GM12864 (cell line): Measurements from ENCODE around the gene ZNF532.
A peak's percentile ranks its signal among the peaks of the same experiment; 100 is the strongest.

Source experiments
- DNase-seq: peaks from one replicate; pipeline ENCODE4 v3.0.0-alpha.2; 2011; ENCODE audit warnings: low read depth
- H3K4me3 ChIP-seq: 2 replicates; pipeline ENCODE4 v1.5.1; 2011; ENCODE audit warnings: mild to moderate bottlenecking, low read depth, low read length, control low read depth
- TF ChIP-seq, protein P1 (sequence below): IDR thresholded peaks from 2 replicates; pipeline ENCODE4 v1.5.1; 2011; ENCODE audit warnings: low read depth, mild to moderate bottlenecking, moderate library complexity, low read length, control low read depth, inconsistent platforms; ENCODE audit errors: missing control alignments

The ZNF532 gene

GRCh38 chr18:58989184-58989759, 124.6 kb downstream of the ZNF532 start:
- TF ChIP-seq, protein P1, sequence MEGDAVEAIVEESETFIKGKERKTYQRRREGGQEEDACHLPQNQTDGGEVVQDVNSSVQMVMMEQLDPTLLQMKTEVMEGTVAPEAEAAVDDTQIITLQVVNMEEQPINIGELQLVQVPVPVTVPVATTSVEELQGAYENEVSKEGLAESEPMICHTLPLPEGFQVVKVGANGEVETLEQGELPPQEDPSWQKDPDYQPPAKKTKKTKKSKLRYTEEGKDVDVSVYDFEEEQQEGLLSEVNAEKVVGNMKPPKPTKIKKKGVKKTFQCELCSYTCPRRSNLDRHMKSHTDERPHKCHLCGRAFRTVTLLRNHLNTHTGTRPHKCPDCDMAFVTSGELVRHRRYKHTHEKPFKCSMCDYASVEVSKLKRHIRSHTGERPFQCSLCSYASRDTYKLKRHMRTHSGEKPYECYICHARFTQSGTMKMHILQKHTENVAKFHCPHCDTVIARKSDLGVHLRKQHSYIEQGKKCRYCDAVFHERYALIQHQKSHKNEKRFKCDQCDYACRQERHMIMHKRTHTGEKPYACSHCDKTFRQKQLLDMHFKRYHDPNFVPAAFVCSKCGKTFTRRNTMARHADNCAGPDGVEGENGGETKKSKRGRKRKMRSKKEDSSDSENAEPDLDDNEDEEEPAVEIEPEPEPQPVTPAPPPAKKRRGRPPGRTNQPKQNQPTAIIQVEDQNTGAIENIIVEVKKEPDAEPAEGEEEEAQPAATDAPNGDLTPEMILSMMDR = no peak
- no peak overlapping the region for H3K4me3 ChIP-seq
- no peak for DNase-seq

- DNase-seq = no peak
- H3K4me3 ChIP-seq = no peak overlapping the region
- TF ChIP-seq, protein P1 = no peak
These were observed 126.0 kb downstream of the ZNF532 start for GRCh38 chr18:58990720-58991119.

DNA sequence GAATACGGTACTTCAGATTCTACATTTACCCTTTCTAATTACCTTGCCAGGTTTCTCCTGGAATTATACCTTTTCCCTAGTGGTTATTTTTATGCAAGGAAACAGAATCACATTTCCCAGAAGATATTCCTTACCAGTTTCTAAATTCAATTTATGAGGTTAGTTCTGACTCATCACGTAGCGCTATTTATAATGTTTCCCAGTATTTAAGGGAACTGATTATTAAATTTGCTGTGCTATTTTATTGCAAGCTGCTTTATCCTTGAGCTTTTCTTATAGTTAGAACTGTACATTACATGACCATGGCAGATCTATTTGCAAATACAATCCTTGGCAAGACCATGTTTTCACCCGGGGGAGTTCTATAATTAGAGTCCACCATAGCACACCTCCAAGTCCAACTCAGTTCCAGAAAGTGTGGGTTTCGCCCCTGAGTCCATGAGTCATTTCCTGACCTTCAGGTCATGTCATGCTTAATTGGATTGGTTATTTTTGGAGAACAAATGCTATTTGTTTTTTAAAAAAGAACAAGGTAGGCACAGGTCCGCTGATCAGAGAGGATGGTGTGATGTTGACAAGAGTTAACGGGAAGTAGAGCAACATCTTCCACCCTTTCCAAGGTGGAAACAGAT, 126.6 kb downstream of the ZNF532 start:
- H3K4me3 ChIP-seq = no peak overlapping the region
- TF ChIP-seq, protein P1 = no peak
- peak; percentile 85 for DNase-seq

GRCh38 chr18:58992301-58993231, 127.9 kb downstream of the ZNF532 start:
- TF ChIP-seq, protein P1 = no peak
- DNase-seq = no peak
- no peak overlapping the region for H3K4me3 ChIP-seq

DNA sequence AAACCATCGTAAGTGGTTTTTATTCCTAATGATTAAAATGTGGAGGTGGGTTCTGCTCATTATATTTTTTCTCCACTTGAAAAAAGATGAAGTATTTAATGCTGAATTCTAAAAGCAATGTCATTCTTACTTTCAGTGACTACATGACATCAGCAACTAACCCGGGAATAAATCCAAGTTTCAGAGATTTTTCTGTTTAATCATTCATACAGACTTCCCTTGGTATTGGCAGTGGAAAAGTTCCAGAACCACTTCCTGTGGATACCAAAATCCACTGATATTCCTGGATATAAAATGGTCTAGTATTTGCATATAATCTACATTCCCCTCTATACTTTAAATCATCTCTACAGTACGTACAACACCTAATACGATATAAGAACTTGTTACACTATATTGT, 128.6 kb downstream of the ZNF532 start:
- TF ChIP-seq, protein P1 = no peak
- H3K4me3 ChIP-seq = no peak overlapping the region
- DNase-seq = no peak

DNA sequence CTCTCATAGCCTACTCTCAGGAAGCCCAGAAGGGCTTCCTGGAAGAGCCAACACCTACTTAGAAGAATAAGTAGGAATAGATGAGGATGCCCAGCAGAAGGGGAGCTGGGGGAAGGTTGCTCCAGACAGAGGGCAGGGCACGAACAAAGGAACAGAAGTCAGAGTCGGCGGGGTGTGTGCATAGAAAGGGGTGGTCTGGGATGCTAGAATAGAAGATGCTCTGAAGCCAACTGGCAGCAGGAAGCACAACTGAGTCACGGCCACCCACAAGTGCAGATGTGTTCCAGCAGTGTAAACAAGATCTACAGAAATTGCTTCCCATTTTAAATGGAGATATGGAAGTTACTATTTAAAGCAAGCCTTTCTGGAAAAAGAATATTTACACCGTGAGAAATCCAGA, 131.0 kb downstream of the ZNF532 start:
- H3K4me3 ChIP-seq = no peak overlapping the region
- DNase-seq = no peak
- TF ChIP-seq, protein P1 = no peak
